AG04450 (cell line): ENCODE results near the gene ALKBH5. TPM values are rescaled to one million over a fixed set of nuclear protein-coding genes. Genes with fewer than 3 reads are reported as not detected.

Experiments
- CTCF ChIA-PET: fragments of 300-600, 350-600 bp; formaldehyde crosslinking; extraction: SDS; loops from one replicate; lab custom pipeline; 2022; ENCODE audit warnings: antibody characterized with exemption, inconsistent platforms; lab: Charles Lee
- POLR2A ChIA-PET: fragments of 350-600 bp; formaldehyde crosslinking; extraction: SDS; loops from one replicate; lab custom pipeline; 2021; ENCODE audit warnings: antibody characterized with exemption, inconsistent platforms; lab: Yijun Ruan, JAX
- DNase-seq: peaks from one replicate; pipeline ENCODE4 v3.0.0-alpha.2; 2011; ENCODE audit warnings: low read depth, low spot score
- H3K27ac ChIP-seq: one replicate; pipeline ENCODE4 v1.5.1; 2012; ENCODE audit warnings: low read depth, low read length, control low read depth
- H3K27me3 ChIP-seq: one replicate; pipeline ENCODE4 v1.6.0; 2012; ENCODE audit warnings: low read length; ENCODE audit not compliant: control insufficient read depth, insufficient read depth
- H3K4me3 ChIP-seq: 2 replicates; pipeline ENCODE4 v1.5.1; 2011; ENCODE audit warnings: mild to moderate bottlenecking, low read depth, low read length, control low read depth
- H3K9me3 ChIP-seq: 2 replicates; pipeline ENCODE4 v1.5.1; 2012; ENCODE audit warnings: low read length; ENCODE audit not compliant: control insufficient read depth, insufficient read depth
- CTCF ChIP-seq: IDR thresholded peaks from 2 replicates; pipeline ENCODE4 v1.5.1; 2011; ENCODE audit warnings: low read depth, low read length, control low read depth, inconsistent platforms
- polyA plus RNA-seq: library from polyadenylated mRNA; depleted of rRNA; stranded (reverse); fragments of >200 nt; gene quantifications from 2 replicates; pipeline ENCODE4 v1.2.3, GENCODE V29; 2011

Gene ALKBH5
- polyA plus RNA-seq, 1 experiment = 59.9 TPM

- no peaks in the 10 kb centered on the region; the same call in 1 of the 2 replicates for H3K9me3 ChIP-seq
- POLR2A ChIA-PET = no interaction called here
- no peak for TF ChIP-seq CTCF
- no peaks in the 10 kb centered on the region for H3K27me3 ChIP-seq
- H3K27ac ChIP-seq = no peak overlapping the region
- no peak overlapping the region for H3K4me3 ChIP-seq
- CTCF ChIA-PET = interaction anchor here (1.1 kb wide), 1 partner anchor 11 kb away, joined by 5 read pairs; no protein-coding TSS in a partner anchor
- no peak for DNase-seq
Measured at GRCh38 chr17:18237461-18237860, 53.8 kb downstream of the ALKBH5 start.

GRCh38 chr17:18238299-18238698 lies 54.7 kb downstream of the ALKBH5 start:
- Histone ChIP-seq H3K27me3 (no peaks in the 10 kb centered on the region), H3K9me3 (no peaks in the 10 kb centered on the region; the same call in 1 of the 2 replicates), H3K27ac (no peak overlapping the region), H3K4me3 (no peak overlapping the region)
- no peak for DNase-seq
- CTCF ChIA-PET = no interaction called here
- POLR2A ChIA-PET = no interaction called here
- no peak for TF ChIP-seq CTCF

GRCh38 chr17:18240449-18240848 lies 56.8 kb downstream of the ALKBH5 start:
- Histone ChIP-seq H3K27me3 (no peaks in the 10 kb centered on the region), H3K9me3 (no peaks in the 10 kb centered on the region; the same call in 1 of the 2 replicates), H3K4me3 (no peak overlapping the region), H3K27ac (no peak overlapping the region)
- no peak for TF ChIP-seq CTCF
- ChIA-PET POLR2A (no interaction called here), CTCF (no interaction called here)
- DNase-seq = no peak

- ChIA-PET POLR2A (no interaction called here), CTCF (no interaction called here)
- Histone ChIP-seq H3K9me3 (no peaks in the 10 kb centered on the region; the same call in 1 of the 2 replicates), H3K27me3 (no peaks in the 10 kb centered on the region), H3K4me3 (no peak overlapping the region), H3K27ac (no peak overlapping the region)
- no peak for DNase-seq
- TF ChIP-seq CTCF = no peak
Measured at GRCh38 chr17:18241229-18241871, 57.7 kb downstream of the ALKBH5 start.

- ChIA-PET CTCF (no interaction called here), POLR2A (no interaction called here)
- H3K9me3 ChIP-seq = no peaks in the 10 kb centered on the region; the same call in 1 of the 2 replicates
- H3K27me3 ChIP-seq = no peaks in the 10 kb centered on the region
- H3K4me3 ChIP-seq = no peak overlapping the region
- DNase-seq = no peak
- H3K27ac ChIP-seq = no peak overlapping the region
- TF ChIP-seq CTCF = no peak
Measured at GRCh38 chr17:18245038-18245776, 61.6 kb downstream of the ALKBH5 start.
